Activated naive CD8-positive, alpha-beta T cell treated with anti-CD3 and anti-CD28 coated beads, Interleukin-2, amount 50 U/mL, for 24 hours (primary cell): ENCODE results near the gene U2SURP.

Source experiments
- ATAC-seq: fragments of 150-1000 bp; cut with Tn5 transposase; one replicate; pipeline ENCODE4 v1.10.0; 2021
- DNase-seq: peaks from one replicate; pipeline ENCODE4 v3.0.0; 2021
- H3K27ac Mint-ChIP-seq: one replicate; pipeline ENCODE4 v1.8.0; 2021; ENCODE audit warnings: mild to moderate bottlenecking, mixed read lengths
- H3K27me3 Mint-ChIP-seq: one replicate; pipeline ENCODE4 v1.8.0; 2021; ENCODE audit warnings: mixed read lengths
- H3K36me3 Mint-ChIP-seq: one replicate; pipeline ENCODE4 v1.8.0; 2021; ENCODE audit warnings: low read depth, mixed read lengths
- H3K4me1 Mint-ChIP-seq: one replicate; pipeline ENCODE4 v1.8.0; 2021; ENCODE audit warnings: mixed read lengths
- H3K4me3 Mint-ChIP-seq: one replicate; pipeline ENCODE4 v1.8.0; 2021; ENCODE audit warnings: mild to moderate bottlenecking, moderate library complexity, mixed read lengths
- H3K9me3 Mint-ChIP-seq: one replicate; pipeline ENCODE4 v1.8.0; 2021; ENCODE audit warnings: mixed read lengths

The U2SURP gene

DNA sequence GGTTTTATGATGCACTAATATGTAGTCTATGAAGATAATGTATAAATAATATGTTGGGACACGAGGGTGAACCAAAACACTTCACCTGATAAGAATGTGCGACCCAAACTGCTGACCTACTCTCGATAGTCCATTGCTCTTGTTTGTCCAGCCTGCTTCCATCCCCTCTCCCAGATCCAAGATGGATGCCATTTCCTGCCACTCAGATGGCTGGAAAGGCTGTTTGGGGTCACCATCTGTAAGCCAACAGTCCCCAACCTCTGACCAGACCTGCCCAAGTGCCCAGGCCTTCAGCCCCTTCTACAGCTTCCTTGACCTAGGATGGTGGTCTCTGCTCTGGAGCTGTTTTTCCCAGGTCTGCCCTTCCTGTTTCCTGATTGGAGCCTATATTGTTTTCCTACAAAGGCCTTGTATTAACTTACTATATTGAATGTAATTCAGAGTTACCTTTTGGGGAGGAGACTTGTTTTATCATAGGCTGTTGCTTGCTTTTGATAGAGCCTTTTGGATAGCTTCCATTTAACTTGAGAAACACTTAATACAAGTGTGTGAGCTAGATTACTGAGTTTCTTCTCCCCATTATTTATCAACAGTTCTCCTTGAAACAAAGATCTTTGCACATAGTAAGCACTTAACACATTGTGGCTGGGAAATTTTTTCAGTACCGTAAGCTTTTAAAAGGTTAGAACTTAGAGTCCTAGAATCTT is 32.9 kb upstream of the U2SURP start:
- ATAC-seq (no peak), DNase-seq (no peak)
- H3K4me3 Mint-ChIP-seq = no peak overlapping the region
- no peaks in the 10 kb centered on the region for H3K36me3 Mint-ChIP-seq
- H3K4me1 Mint-ChIP-seq = peaks cover 4% of the 10 kb centered on the region
- no peaks in the 10 kb centered on the region for H3K9me3 Mint-ChIP-seq
- peaks cover 50% of the 10 kb centered on the region for H3K27me3 Mint-ChIP-seq
- no peak overlapping the region for H3K27ac Mint-ChIP-seq

GRCh38 chr3:142971431-142971830 is 29.9 kb upstream of the U2SURP start:
- peaks cover 30% of the 10 kb centered on the region for H3K27me3 Mint-ChIP-seq
- DNase-seq (no peak), ATAC-seq (no peak)
- no peaks in the 10 kb centered on the region for H3K9me3 Mint-ChIP-seq
- no peaks in the 10 kb centered on the region for H3K4me1 Mint-ChIP-seq
- no peak overlapping the region for H3K4me3 Mint-ChIP-seq
- no peak overlapping the region for H3K27ac Mint-ChIP-seq
- no peaks in the 10 kb centered on the region for H3K36me3 Mint-ChIP-seq

DNA sequence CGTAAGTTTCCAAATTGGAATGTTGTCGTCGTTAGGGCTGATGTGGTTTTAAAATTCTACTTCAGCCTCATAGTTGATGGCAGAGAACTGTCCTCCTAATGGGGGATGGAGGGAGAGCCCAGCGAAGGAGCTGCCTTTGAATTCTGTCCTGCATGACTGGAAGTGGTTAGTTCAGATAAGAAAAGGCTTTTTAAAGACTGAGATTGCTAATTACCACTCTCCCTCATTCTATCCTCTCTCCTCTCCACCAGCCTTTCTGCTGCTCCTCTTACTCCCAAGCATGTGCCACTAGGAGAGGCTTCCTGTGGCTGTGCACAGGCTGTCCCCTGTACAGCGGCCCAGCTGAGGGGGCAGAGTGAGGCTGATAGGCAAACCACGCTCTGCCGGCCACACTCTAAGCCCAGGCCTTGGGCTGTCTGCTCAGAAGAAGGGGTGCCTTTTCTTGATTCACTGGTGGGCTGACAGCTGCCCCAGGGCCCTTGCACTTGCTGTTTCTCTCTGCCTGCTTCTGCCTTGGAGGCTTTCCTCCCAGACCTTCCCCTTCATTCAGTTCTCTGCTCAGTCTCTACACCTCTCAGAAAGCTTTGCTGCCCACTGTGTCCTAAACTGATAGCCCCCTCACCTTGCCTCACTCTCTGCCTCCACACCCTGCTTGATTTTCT is 29.1 kb upstream of the U2SURP start:
- Mint-ChIP-seq H3K4me1 (no peaks in the 10 kb centered on the region), H3K27ac (no peak overlapping the region), H3K27me3 (peaks cover 30% of the 10 kb centered on the region), H3K9me3 (no peaks in the 10 kb centered on the region), H3K36me3 (no peaks in the 10 kb centered on the region), H3K4me3 (no peak overlapping the region)
- ATAC-seq (no peak), DNase-seq (no peak)

- ATAC-seq = peak; percentile 15
Measured at GRCh38 chr3:142973217-142974009, 28.0 kb upstream of the U2SURP start.

GRCh38 chr3:142975316-142975995 is 25.9 kb upstream of the U2SURP start:
- ATAC-seq (no peak), DNase-seq (no peak)
- H3K9me3 Mint-ChIP-seq = no peaks in the 10 kb centered on the region
- H3K4me1 Mint-ChIP-seq = no peaks in the 10 kb centered on the region
- H3K27ac Mint-ChIP-seq = no peak overlapping the region
- H3K27me3 Mint-ChIP-seq = peaks cover 24% of the 10 kb centered on the region
- H3K4me3 Mint-ChIP-seq = no peak overlapping the region
- no peaks in the 10 kb centered on the region for H3K36me3 Mint-ChIP-seq

More at GRCh38 chr3:142973217-142974009, 28.0 kb upstream of the U2SURP start:
- Mint-ChIP-seq H3K27ac (no peak overlapping the region), H3K36me3 (no peaks in the 10 kb centered on the region), H3K27me3 (peaks cover 26% of the 10 kb centered on the region), H3K4me3 (no peak overlapping the region), H3K4me1 (no peaks in the 10 kb centered on the region), H3K9me3 (no peaks in the 10 kb centered on the region)
- no peak for DNase-seq

- ATAC-seq (no peak), DNase-seq (no peak)
- Mint-ChIP-seq H3K27ac (no peak overlapping the region), H3K4me3 (no peak overlapping the region), H3K4me1 (no peaks in the 10 kb centered on the region), H3K9me3 (no peaks in the 10 kb centered on the region), H3K27me3 (peaks cover 20% of the 10 kb centered on the region), H3K36me3 (no peaks in the 10 kb centered on the region)
Measured at GRCh38 chr3:142976621-142977398, 24.6 kb upstream of the U2SURP start.

GRCh38 chr3:142977399-142977728 is 24.0 kb upstream of the U2SURP start:
- no peak for DNase-seq

DNA sequence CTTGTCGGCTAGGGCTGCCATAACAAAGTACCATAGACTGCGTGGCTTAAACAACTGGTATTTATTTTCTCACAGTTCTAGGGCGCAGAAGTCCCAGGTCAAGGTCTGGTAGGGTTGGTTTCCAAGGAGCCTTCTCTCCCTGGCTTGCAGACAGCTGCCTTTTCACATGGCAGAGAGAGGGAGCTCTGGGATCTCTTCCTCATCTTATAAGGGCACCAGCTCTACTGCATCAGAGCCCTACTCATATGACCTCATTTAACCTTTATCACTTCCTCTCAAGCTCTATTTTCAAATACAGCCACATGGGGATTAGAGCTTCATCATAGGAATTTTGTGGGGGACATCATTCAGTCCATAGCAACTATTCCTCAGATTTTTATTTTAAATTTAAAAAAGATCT is 20.3 kb upstream of the U2SURP start:
- Mint-ChIP-seq H3K27me3 (peaks cover 16% of the 10 kb centered on the region), H3K9me3 (no peaks in the 10 kb centered on the region), H3K36me3 (no peaks in the 10 kb centered on the region), H3K27ac (no peak overlapping the region), H3K4me1 (no peaks in the 10 kb centered on the region), H3K4me3 (no peak overlapping the region)
- ATAC-seq (no peak), DNase-seq (no peak)

More at GRCh38 chr3:142977399-142977728, 24.0 kb upstream of the U2SURP start:
- Mint-ChIP-seq H3K27me3 (peaks cover 22% of the 10 kb centered on the region), H3K36me3 (no peaks in the 10 kb centered on the region), H3K27ac (no peak overlapping the region), H3K9me3 (no peaks in the 10 kb centered on the region), H3K4me1 (no peaks in the 10 kb centered on the region), H3K4me3 (no peak overlapping the region)
- ATAC-seq = no peak

DNA sequence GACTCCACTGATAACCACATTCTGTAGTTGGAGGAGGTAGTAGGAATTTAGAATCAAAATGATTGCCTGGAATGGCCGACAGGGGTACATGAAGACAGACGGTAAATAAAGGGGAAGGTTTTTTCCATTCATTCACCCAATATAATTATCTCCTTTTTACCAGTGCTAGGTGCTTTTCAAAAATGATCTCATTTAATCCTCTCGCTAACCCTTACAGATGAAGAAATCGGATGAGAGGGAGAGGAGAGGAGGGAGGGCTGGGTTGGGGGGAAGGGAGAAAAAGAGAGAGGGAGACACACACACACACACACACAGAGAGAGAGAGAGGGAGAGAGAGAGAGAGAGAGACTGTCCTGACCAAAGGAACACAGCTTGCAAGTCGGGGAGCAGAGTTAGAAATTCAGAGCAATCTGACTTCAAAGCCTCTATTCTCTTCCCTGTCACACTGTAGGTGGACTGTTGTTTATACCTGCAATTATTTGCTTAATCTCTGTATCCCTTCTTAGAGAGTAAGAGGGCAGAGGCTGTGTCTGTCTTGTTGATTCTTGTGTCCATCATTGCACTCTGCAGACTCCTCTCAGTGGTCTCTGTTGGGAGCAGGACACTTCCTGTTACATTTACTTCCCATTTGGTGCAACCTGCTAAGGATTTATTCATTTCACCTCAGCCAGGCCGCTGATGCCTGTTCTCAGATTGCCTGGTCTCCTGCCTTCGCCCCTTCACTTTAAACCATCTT is 19.2 kb upstream of the U2SURP start:
- ATAC-seq (no peak), DNase-seq (no peak)
- Mint-ChIP-seq H3K27ac (no peak overlapping the region), H3K4me3 (no peak overlapping the region), H3K36me3 (no peaks in the 10 kb centered on the region), H3K9me3 (no peaks in the 10 kb centered on the region), H3K27me3 (peaks cover 11% of the 10 kb centered on the region), H3K4me1 (no peaks in the 10 kb centered on the region)

GRCh38 chr3:142983318-142983717 is 18.1 kb upstream of the U2SURP start:
- Mint-ChIP-seq H3K9me3 (no peaks in the 10 kb centered on the region), H3K4me3 (no peak overlapping the region), H3K27ac (no peak overlapping the region), H3K27me3 (peaks cover 11% of the 10 kb centered on the region), H3K36me3 (no peaks in the 10 kb centered on the region), H3K4me1 (no peaks in the 10 kb centered on the region)
- no peak for DNase-seq
- ATAC-seq = no peak

DNA sequence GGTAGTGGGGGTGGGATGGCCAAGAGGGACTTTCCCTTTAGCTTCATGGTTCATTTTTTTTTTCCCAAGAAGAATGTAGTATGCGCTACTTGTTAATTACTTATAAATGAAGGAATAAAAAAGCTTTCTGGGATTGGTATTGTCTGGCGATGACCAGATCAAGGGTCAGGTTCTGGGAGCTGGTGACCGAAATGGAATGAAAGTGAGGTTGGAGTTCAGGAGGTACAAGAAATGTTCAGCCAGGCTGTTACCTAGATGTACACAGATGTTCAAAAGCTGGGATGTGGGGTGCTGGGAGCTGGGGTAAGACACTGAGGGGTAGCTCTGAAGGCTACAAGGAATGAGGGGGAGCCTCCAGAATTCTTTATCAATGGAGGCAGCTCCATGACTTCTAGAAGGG is 17.1 kb upstream of the U2SURP start:
- H3K27me3 Mint-ChIP-seq = peaks cover 11% of the 10 kb centered on the region
- ATAC-seq = no peak
- no peaks in the 10 kb centered on the region for H3K36me3 Mint-ChIP-seq
- DNase-seq = no peak
- no peak overlapping the region for H3K27ac Mint-ChIP-seq
- no peaks in the 10 kb centered on the region for H3K9me3 Mint-ChIP-seq
- no peaks in the 10 kb centered on the region for H3K4me1 Mint-ChIP-seq
- no peak overlapping the region for H3K4me3 Mint-ChIP-seq

- DNase-seq (no peak), ATAC-seq (no peak)
- Mint-ChIP-seq H3K27me3 (peaks cover 2% of the 10 kb centered on the region), H3K36me3 (no peaks in the 10 kb centered on the region), H3K4me1 (no peaks in the 10 kb centered on the region), H3K4me3 (no peak overlapping the region), H3K9me3 (no peaks in the 10 kb centered on the region), H3K27ac (no peak overlapping the region)
Measured at GRCh38 chr3:142987080-142987700, 14.2 kb upstream of the U2SURP start.

DNA sequence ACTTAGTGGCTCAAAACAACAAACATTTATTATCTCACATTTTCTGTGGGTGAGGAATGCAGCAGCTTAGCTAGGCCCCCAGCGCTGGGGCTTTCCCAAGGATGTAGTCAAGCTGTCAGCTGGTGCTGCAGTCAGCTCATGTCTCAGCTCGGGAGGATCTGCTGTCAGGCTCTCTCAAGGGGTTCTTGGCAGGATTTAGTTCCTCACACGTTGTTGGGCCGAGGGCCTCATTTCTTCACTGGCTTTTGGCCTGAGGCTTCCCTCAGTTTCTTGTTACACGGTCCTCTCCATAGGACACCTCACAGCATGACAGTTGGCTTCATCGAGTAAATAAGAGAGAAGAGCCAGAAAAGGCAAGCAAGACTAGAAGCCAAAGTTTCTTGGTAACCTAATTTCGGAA is 13.7 kb upstream of the U2SURP start:
- DNase-seq (no peak), ATAC-seq (no peak)
- no peaks in the 10 kb centered on the region for H3K9me3 Mint-ChIP-seq
- no peaks in the 10 kb centered on the region for H3K4me1 Mint-ChIP-seq
- H3K36me3 Mint-ChIP-seq = no peaks in the 10 kb centered on the region
- H3K4me3 Mint-ChIP-seq = no peak overlapping the region
- H3K27me3 Mint-ChIP-seq = no peaks in the 10 kb centered on the region
- no peak overlapping the region for H3K27ac Mint-ChIP-seq
